ENCODE measurements around the gene JUNB. TPM values are rescaled to one million over a fixed set of nuclear protein-coding genes. Genes with fewer than 3 reads are reported as not detected.

JUNB gene
- polyA plus RNA-seq, 1 of the 3 experiments (the other 2 are of a cell fraction) = 224 TPM

DNA sequence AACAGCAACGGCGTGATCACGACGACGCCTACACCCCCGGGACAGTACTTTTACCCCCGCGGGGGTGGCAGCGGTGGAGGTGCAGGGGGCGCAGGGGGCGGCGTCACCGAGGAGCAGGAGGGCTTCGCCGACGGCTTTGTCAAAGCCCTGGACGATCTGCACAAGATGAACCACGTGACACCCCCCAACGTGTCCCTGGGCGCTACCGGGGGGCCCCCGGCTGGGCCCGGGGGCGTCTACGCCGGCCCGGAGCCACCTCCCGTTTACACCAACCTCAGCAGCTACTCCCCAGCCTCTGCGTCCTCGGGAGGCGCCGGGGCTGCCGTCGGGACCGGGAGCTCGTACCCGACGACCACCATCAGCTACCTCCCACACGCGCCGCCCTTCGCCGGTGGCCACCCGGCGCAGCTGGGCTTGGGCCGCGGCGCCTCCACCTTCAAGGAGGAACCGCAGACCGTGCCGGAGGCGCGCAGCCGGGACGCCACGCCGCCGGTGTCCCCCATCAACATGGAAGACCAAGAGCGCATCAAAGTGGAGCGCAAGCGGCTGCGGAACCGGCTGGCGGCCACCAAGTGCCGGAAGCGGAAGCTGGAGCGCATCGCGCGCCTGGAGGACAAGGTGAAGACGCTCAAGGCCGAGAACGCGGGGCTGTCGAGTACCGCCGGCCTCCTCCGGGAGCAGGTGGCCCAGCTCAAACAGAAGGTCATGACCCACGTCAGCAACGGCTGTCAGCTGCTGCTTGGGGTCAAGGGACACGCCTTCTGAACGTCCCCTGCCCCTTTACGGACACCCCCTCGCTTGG is 966 bp downstream of the JUNB start:
- H2AFZ ChIP-seq (ENCODE audit: low read depth) = no peak overlapping the region
- H3K9ac ChIP-seq = peak overlapping the region; percentile 95
- H3F3A ChIP-seq (replicated peaks; ENCODE audit: insufficient read depth) = peaks cover 43% of the 10 kb centered on the region
- no peaks in the 10 kb centered on the region for H3K27me3 ChIP-seq (ENCODE audit: insufficient read depth)
- H3K4me3 ChIP-seq (ENCODE audit: low read depth in 2 of 2, low read length in 1 of 2) = peak overlapping the region; percentile 80 to 88
- H3K9me2 ChIP-seq = no peaks in the 10 kb centered on the region
- peaks cover 30 to 38% of the 10 kb centered on the region in 2 experiments for H3K4me1 ChIP-seq (ENCODE audit: control insufficient read depth in 1 of 2, insufficient read depth in 2 of 2, low read depth in 1 of 2, low read length in 1 of 2)
- no peaks in the 10 kb centered on the region for H3K9me3 ChIP-seq
- peaks cover 20% of the 10 kb centered on the region for H3K79me2 ChIP-seq (ENCODE audit: insufficient read depth)
- H3K4me2 ChIP-seq = peak overlapping the region; percentile 88
- peak overlapping the region; percentile 86 to 90 for H3K27ac ChIP-seq (ENCODE audit: low read depth in 2 of 2, low read length in 1 of 2)
- CTCF ChIA-PET = interaction anchor here (0.7 to 17.1 kb wide), 10 partner anchors 10 to 173 kb away, joined by 3 to 447 read pairs (median 5); partner anchors contain the start of genes HOOK2, PRDX2, RNASEH2A and THSD8
- peaks cover 0 to 6% of the 10 kb centered on the region in 2 experiments for H3K36me3 ChIP-seq (replicated peaks in 1 of 2; ENCODE audit: control insufficient read depth in 1 of 2, insufficient read depth in 2 of 2, low read length in 1 of 2)
- POLR2A ChIA-PET = interaction anchor here (0.7 to 4.4 kb wide), 21 partner anchors 8 to 371 kb away, joined by 3 to 88 read pairs (median 3); partner anchors contain the start of genes GCDH, GET3, PRDX2 and THSD8
- WGBS (ENCODE audit: low lambda C conversion rate) = 2% methylated on average over 8 of the region's 84 CpGs
- peaks cover 17% of the 10 kb centered on the region for H4K20me1 ChIP-seq (ENCODE audit: insufficient read depth)
- DNase-seq = peak; percentile 41
- no peak for TF ChIP-seq EZH2phosphoT487 (IDR thresholded peaks at IDR 0.05; ENCODE audit: borderline replicate concordance, low read depth)
- TF ChIP-seq SMC3 (IDR thresholded peaks at IDR 0.05; ENCODE audit: low read depth, low read length) = no peak
- TF ChIP-seq, protein P1, sequence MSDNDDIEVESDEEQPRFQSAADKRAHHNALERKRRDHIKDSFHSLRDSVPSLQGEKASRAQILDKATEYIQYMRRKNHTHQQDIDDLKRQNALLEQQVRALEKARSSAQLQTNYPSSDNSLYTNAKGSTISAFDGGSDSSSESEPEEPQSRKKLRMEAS (IDR thresholded peaks at IDR 0.05; ENCODE audit: low read depth) = peak; percentile 43
- TF ChIP-seq ZBTB33 (IDR thresholded peaks at IDR 0.05; ENCODE audit: borderline replicate concordance, low read depth) = no peak
- TF ChIP-seq, protein P2, sequence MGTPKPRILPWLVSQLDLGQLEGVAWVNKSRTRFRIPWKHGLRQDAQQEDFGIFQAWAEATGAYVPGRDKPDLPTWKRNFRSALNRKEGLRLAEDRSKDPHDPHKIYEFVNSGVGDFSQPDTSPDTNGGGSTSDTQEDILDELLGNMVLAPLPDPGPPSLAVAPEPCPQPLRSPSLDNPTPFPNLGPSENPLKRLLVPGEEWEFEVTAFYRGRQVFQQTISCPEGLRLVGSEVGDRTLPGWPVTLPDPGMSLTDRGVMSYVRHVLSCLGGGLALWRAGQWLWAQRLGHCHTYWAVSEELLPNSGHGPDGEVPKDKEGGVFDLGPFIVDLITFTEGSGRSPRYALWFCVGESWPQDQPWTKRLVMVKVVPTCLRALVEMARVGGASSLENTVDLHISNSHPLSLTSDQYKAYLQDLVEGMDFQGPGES (IDR thresholded peaks at IDR 0.05; ENCODE audit: low read depth, low read length) = no peak
- TF ChIP-seq CTCF (IDR thresholded peaks at IDR 0.05) = no peak
- no peak for TF ChIP-seq RCOR1 (IDR thresholded peaks at IDR 0.05; ENCODE audit: low read length)
- TF ChIP-seq TAF1 (IDR thresholded peaks at IDR 0.05; ENCODE audit: borderline replicate concordance, low read depth, low read length) = peak; percentile 12; the same call in 1 of the 2 replicates
- TF ChIP-seq GATA2 (CRISPR knock-in tag; IDR thresholded peaks at IDR 0.05) = no peak
- no peak for TF ChIP-seq NRF1 (IDR thresholded peaks at IDR 0.05; ENCODE audit: low read depth, low read length)
- TF ChIP-seq POLR2AphosphoS5 (IDR thresholded peaks at IDR 0.05; ENCODE audit: low read depth, low read length) = no peak
- TF ChIP-seq MXI1 (IDR thresholded peaks at IDR 0.05; ENCODE audit: low read depth, low read length) = peak; percentile 27; the same call in 1 of the 2 replicates
- no peak for TF ChIP-seq NFIC (IDR thresholded peaks at IDR 0.05; ENCODE audit: borderline replicate concordance)
- no peak for TF ChIP-seq FOSL2 (IDR thresholded peaks at IDR 0.05; ENCODE audit: borderline replicate concordance, low read depth)
- TF ChIP-seq RFX5 (IDR thresholded peaks at IDR 0.05; ENCODE audit: low read length) = no peak
- TF ChIP-seq CHD2 (IDR thresholded peaks at IDR 0.05; ENCODE audit: low read length, partially characterized antibody) = peak; percentile 23
- no peak for TF ChIP-seq FOXM1 (IDR thresholded peaks at IDR 0.05; ENCODE audit: low read depth)
- TF ChIP-seq RXRA (IDR thresholded peaks at IDR 0.05; ENCODE audit: borderline replicate concordance, low read depth) = no peak
- 0 out of 2 replicates have a peak, but pooled peaks have one; percentile 60 for TF ChIP-seq USF1 (IDR thresholded peaks at IDR 0.05; ENCODE audit: borderline replicate concordance, low read depth)
- no peak for TF ChIP-seq SIN3A (IDR thresholded peaks at IDR 0.05; ENCODE audit: borderline replicate concordance, low read depth, low read length)
- TF ChIP-seq JUND (IDR thresholded peaks at IDR 0.05) = no peak
- TF ChIP-seq TCF12 (IDR thresholded peaks at IDR 0.05) = no peak
- TF ChIP-seq EP300 (IDR thresholded peaks at IDR 0.05; ENCODE audit: borderline replicate concordance in 1 of 2, low read depth in 1 of 2, low read length in 1 of 2) = no peak
- no peak for TF ChIP-seq YY1 (IDR thresholded peaks at IDR 0.05; ENCODE audit: low read depth)
- peak; percentile 74 for TF ChIP-seq GABPA (IDR thresholded peaks at IDR 0.05; ENCODE audit: low read depth)

Measured in SK-N-SH (cell line).